MCF 10A (cell line): ENCODE data around the gene BRICD5. TPM values are rescaled to one million over a fixed set of nuclear protein-coding genes. Genes with fewer than 3 reads are reported as not detected.

Source experiments
- BruUV-seq: library from RNA; stranded (reverse); fragments of 400-500 nt; replicated peaks from 2 replicates; lab custom pipeline; 2021; lab: Mats Ljungman, UMichigan
- CTCF ChIA-PET: fragments of 300-600 bp; sonication (Branson Sonifier 250); formaldehyde crosslinking; extraction: SDS; loops from one replicate; lab custom pipeline; 2021; ENCODE audit warnings: antibody characterized with exemption, inconsistent platforms; lab: Yijun Ruan, JAX
- POLR2A ChIA-PET: fragments of 300-600, 350-650 bp; sonication (Branson Sonifier 250); formaldehyde crosslinking; extraction: SDS; loops from one replicate; lab custom pipeline; 2020; ENCODE audit warnings: antibody characterized with exemption, inconsistent platforms; lab: Yijun Ruan, JAX
- DNase-seq: peaks from one replicate; pipeline ENCODE4 v3.0.0-alpha.2; 2018; ENCODE audit not compliant: unreplicated experiment
- H3K27ac Mint-ChIP-seq: one replicate; pipeline ENCODE4 v1.8.0; 2022; ENCODE audit warnings: mild to moderate bottlenecking, low read depth, mixed read lengths; ENCODE audit not compliant: unreplicated experiment
- H3K27me3 Mint-ChIP-seq: one replicate; pipeline ENCODE4 v1.8.0; 2022; ENCODE audit warnings: mixed read lengths; ENCODE audit not compliant: insufficient read depth, unreplicated experiment
- H3K36me3 Mint-ChIP-seq: one replicate; pipeline ENCODE4 v1.8.0; 2022; ENCODE audit warnings: mild to moderate bottlenecking, moderate library complexity, mixed read lengths; ENCODE audit not compliant: insufficient read depth, unreplicated experiment
- H3K4me1 Mint-ChIP-seq: one replicate; pipeline ENCODE4 v1.8.0; 2022; ENCODE audit warnings: mixed read lengths; ENCODE audit not compliant: insufficient read depth, unreplicated experiment
- H3K4me3 Mint-ChIP-seq: one replicate; pipeline ENCODE4 v1.8.0; 2022; ENCODE audit warnings: mild to moderate bottlenecking, moderate library complexity, mixed read lengths; ENCODE audit not compliant: unreplicated experiment
- H3K9me3 Mint-ChIP-seq: one replicate; pipeline ENCODE4 v1.8.0; 2022; ENCODE audit warnings: mixed read lengths; ENCODE audit not compliant: unreplicated experiment
- CTCF ChIP-seq: fragments of 200-600 bp; IDR thresholded peaks from one replicate; pipeline ENCODE4 v1.8.0; 2022; ENCODE audit warnings: antibody characterized with exemption, mild to moderate bottlenecking; ENCODE audit not compliant: unreplicated experiment
- intact Hi-C: fragments of 100-400 bp; cut with micrococcal nuclease; formaldehyde crosslinking; loops from 2 replicates; pipeline ENCODE4 v1.14.1; 2022
- total RNA-seq: library from RNA; stranded (reverse); gene quantifications from 2 replicates; pipeline ENCODE4 v1.2.3, GENCODE V29; 2022

The BRICD5 gene
- total RNA-seq, 1 experiment from 2014 or later = 4.6 TPM

DNA sequence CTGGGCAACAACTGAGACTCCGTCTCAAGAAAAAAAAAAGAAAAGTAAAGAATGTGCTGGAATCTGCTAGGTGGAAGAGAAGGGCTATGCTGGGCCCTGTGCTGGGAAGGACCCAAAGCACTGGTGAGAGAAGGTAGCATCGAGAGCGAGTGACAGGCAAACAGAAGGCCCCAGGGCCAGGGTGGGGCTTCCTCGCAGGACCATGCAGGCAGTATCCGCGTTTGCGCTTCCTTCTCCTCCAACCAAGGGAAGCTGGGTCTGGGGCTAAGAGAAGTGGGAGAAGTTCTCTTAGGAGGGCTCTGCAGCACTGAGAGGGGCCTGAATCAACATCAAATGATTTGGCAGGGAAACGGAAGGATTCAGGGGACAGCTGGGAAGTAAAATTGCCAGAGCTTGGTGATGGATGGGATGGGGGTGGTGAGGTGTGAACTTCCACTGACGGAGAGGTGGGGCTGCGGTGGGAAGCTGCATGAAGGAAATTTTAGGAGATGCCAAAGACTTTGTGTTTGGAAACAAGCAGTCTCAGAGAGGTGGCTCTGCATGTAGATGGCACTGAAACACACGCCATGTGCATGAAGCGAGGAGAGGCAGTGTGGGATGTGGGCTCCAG lies 46.0 kb upstream of the BRICD5 start:
- intact Hi-C loops = no loop called here
- no peak for TF ChIP-seq CTCF
- Mint-ChIP-seq H3K4me3 (no peak overlapping the region), H3K27me3 (no peaks in the 10 kb centered on the region), H3K4me1 (no peaks in the 10 kb centered on the region), H3K27ac (peak overlapping the region; percentile 66), H3K9me3 (no peaks in the 10 kb centered on the region), H3K36me3 (peaks cover 98% of the 10 kb centered on the region)
- no peak for DNase-seq
- CTCF ChIA-PET = interaction anchor here (0.6 kb wide), 1 partner anchor 15 kb away, joined by 4 read pairs; no protein-coding TSS in a partner anchor
- POLR2A ChIA-PET = interaction anchor here (1.0 kb wide), 1 partner anchor 31 kb away, joined by 3 read pairs; no protein-coding TSS in a partner anchor
- BruUV-seq = no TSS peak

DNA sequence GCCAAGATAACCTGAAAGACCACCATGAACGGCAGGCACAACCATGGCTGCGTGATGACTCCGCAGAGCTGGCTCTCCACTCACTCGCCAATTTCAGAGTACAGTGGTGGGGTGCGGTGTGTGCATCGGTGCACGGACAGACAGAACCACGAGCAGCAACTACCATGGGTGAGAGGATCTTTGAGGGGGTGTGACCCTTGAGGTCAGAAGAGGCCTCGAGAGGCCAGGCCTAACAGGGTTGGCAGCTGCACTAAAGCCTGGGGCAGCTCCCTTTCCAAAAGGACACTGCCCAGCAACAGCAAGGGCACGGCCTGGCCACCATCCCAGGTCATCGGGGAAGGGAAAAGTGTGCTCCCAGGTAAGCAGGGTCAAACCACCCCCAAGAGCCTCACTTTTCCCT lies 42.6 kb upstream of the BRICD5 start:
- H3K27ac Mint-ChIP-seq = peak overlapping the region; percentile 57
- no peaks in the 10 kb centered on the region for H3K4me1 Mint-ChIP-seq
- H3K27me3 Mint-ChIP-seq = no peaks in the 10 kb centered on the region
- POLR2A ChIA-PET = interaction anchor here (3.4 to 4.9 kb wide), 3 partner anchors 13 to 38 kb away, joined by 28 to 43 read pairs (median 40); partner anchors contain the start of genes PGP and RNPS1
- intact Hi-C loops = no loop called here
- no peak for TF ChIP-seq CTCF
- DNase-seq = no peak
- peaks cover 67% of the 10 kb centered on the region for H3K36me3 Mint-ChIP-seq
- no peaks in the 10 kb centered on the region for H3K9me3 Mint-ChIP-seq
- BruUV-seq = TSS peak; percentile 29
- CTCF ChIA-PET = interaction anchor here (0.6 to 2.3 kb wide), 3 partner anchors 58 to 158 kb away, joined by 3 to 7 read pairs (median 4); no protein-coding TSS in a partner anchor
- H3K4me3 Mint-ChIP-seq = no peak overlapping the region

DNA sequence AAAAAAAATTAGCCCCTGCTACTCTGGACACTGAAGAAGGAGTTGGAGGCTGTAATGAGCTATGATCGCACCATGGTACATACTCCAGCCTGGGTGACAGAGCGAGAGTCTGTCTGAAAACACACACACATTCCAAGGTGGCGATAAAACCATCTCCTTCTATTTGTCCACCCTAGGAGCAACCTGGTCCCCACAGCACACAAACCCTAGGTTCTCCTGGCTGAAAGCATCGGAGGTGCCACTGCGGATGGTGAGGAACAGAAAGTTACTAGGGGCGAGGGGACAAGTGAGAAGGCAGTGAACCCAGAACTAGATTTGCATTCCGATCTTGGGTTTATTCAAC lies 42.1 kb upstream of the BRICD5 start:
- Mint-ChIP-seq H3K9me3 (no peaks in the 10 kb centered on the region), H3K27me3 (no peaks in the 10 kb centered on the region), H3K27ac (peak overlapping the region; percentile 57), H3K4me3 (no peak overlapping the region), H3K36me3 (peaks cover 65% of the 10 kb centered on the region), H3K4me1 (no peaks in the 10 kb centered on the region)
- DNase-seq = no peak
- ChIA-PET CTCF (interaction anchor here (0.6 to 2.3 kb wide), 3 partner anchors 58 to 158 kb away, joined by 3 to 7 read pairs (median 4); no protein-coding TSS in a partner anchor), POLR2A (interaction anchor here (1.0 to 4.9 kb wide), 15 partner anchors 8 to 249 kb away, joined by 4 to 58 read pairs (median 15); partner anchors contain the start of genes E4F1, PGP, RNPS1 and TRAF7)
- BruUV-seq = no TSS peak
- TF ChIP-seq CTCF = no peak
- intact Hi-C loops = no loop called here
